AG09319 (cell line): ENCODE data around the gene TECRL.

Experiments
- DNase-seq: peaks from one replicate; pipeline ENCODE4 v3.0.0-alpha.2; 2010; ENCODE audit warnings: low read depth; ENCODE audit errors: extremely low read depth
- CTCF ChIP-seq: IDR thresholded peaks from 2 replicates; pipeline ENCODE4 v1.5.1; 2011; ENCODE audit warnings: low read depth, mild to moderate bottlenecking, inconsistent platforms, low read length, moderate library complexity

The TECRL gene

GRCh38 chr4:64327237-64327636 is 82.0 kb downstream of the TECRL start:
- TF ChIP-seq CTCF = no peak
- DNase-seq = no peak

- no peak for DNase-seq
- TF ChIP-seq CTCF = no peak
Observed at GRCh38 chr4:64326507-64326906, 82.7 kb downstream of the TECRL start.

GRCh38 chr4:64306255-64306565 is 103.0 kb downstream of the TECRL start:
- no peak for TF ChIP-seq CTCF
- DNase-seq = no peak

GRCh38 chr4:64305565-64306254 is 103.5 kb downstream of the TECRL start:
- no peak for DNase-seq
- TF ChIP-seq CTCF = no peak

- TF ChIP-seq CTCF = no peak
- no peak for DNase-seq
Observed at GRCh38 chr4:64272432-64272831, 136.8 kb downstream of the TECRL start.

GRCh38 chr4:64271601-64272081 is 137.6 kb downstream of the TECRL start:
- no peak for DNase-seq
- no peak for TF ChIP-seq CTCF

GRCh38 chr4:64266669-64267068 is 142.6 kb downstream of the TECRL start:
- no peak for TF ChIP-seq CTCF
- DNase-seq = no peak
